AG10803 (cell line): Measurements from ENCODE around the gene MSH3.

Experiments used
- DNase-seq: peaks from one replicate; pipeline ENCODE4 v3.0.0; 2010; ENCODE audit warnings: low read depth
- H3K4me3 ChIP-seq: 2 replicates; pipeline ENCODE4 v1.5.1; 2011; ENCODE audit warnings: mild to moderate bottlenecking, low read length, control low read depth
- TF ChIP-seq, protein P1 (sequence below): conservative IDR thresholded peaks from 2 replicates; pipeline ENCODE4 v1.5.1; 2011; ENCODE audit warnings: mild to moderate bottlenecking, low read length, control low read depth, inconsistent platforms

The MSH3 gene

DNA sequence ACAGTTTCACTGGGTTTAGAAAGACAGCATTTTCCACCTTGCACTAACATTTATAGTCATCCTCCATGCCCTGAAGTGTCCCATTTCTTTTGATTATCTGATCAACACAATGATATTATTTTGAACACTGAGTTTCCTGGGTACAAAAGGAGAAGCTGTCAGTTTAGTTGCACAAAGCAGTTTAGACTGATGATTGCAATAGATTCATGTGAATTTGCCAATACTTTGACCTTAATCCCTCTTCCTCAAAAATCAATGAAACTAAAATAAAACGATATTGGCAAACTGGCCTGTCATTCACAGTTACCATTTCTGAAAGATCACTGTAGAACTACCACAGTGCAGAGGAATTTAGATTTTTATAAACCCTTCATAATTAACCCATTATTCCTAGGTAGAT is 271.5 kb downstream of the MSH3 start:
- no peak overlapping the region for H3K4me3 ChIP-seq
- TF ChIP-seq, protein P1, sequence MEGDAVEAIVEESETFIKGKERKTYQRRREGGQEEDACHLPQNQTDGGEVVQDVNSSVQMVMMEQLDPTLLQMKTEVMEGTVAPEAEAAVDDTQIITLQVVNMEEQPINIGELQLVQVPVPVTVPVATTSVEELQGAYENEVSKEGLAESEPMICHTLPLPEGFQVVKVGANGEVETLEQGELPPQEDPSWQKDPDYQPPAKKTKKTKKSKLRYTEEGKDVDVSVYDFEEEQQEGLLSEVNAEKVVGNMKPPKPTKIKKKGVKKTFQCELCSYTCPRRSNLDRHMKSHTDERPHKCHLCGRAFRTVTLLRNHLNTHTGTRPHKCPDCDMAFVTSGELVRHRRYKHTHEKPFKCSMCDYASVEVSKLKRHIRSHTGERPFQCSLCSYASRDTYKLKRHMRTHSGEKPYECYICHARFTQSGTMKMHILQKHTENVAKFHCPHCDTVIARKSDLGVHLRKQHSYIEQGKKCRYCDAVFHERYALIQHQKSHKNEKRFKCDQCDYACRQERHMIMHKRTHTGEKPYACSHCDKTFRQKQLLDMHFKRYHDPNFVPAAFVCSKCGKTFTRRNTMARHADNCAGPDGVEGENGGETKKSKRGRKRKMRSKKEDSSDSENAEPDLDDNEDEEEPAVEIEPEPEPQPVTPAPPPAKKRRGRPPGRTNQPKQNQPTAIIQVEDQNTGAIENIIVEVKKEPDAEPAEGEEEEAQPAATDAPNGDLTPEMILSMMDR = no peak
- DNase-seq = no peak
